Osteoblast (primary cell): ENCODE measurements around the gene MAST3. TPM values are rescaled to one million over a fixed set of nuclear protein-coding genes. Genes with fewer than 3 reads are reported as not detected.

ENCODE experiments used
- DNase-seq: peaks from one replicate; pipeline ENCODE4 v3.0.0; 2011; ENCODE audit warnings: low spot score, mixed read lengths; ENCODE audit not compliant: insufficient read length; ENCODE audit errors: missing footprints
- H2AFZ ChIP-seq: 2 replicates; pipeline ENCODE4 v1.6.0; 2011; ENCODE audit warnings: mild to moderate bottlenecking, low read length
- H3K27ac ChIP-seq: 2 replicates; pipeline ENCODE4 v1.5.1; 2011; ENCODE audit warnings: mild to moderate bottlenecking, low read depth, low read length, moderate library complexity
- H3K27me3 ChIP-seq: 2 replicates; pipeline ENCODE4 v1.6.0; 2012; ENCODE audit warnings: mild to moderate bottlenecking, control low read depth, inconsistent platforms, low read length, moderate library complexity; ENCODE audit not compliant: insufficient read depth
- H3K36me3 ChIP-seq: 2 replicates; pipeline ENCODE4 v1.5.1; 2011; ENCODE audit warnings: mild to moderate bottlenecking, low read length, control low read depth, moderate library complexity; ENCODE audit not compliant: insufficient read depth
- H3K4me1 ChIP-seq: 2 replicates; pipeline ENCODE4 v1.5.1; 2011; ENCODE audit warnings: mild to moderate bottlenecking, low read length, control low read depth, moderate library complexity; ENCODE audit not compliant: insufficient read depth
- H3K4me2 ChIP-seq: 2 replicates; pipeline ENCODE4 v1.6.0; 2011; ENCODE audit warnings: mild to moderate bottlenecking, low read length; ENCODE audit not compliant: insufficient read depth
- H3K4me3 ChIP-seq: fragments of 200-600 bp; sonication (generic); 3 replicates; pipeline ENCODE4 v1.5.1; 2012; ENCODE audit warnings: mild to moderate bottlenecking, low read length, inconsistent platforms; ENCODE audit not compliant: insufficient read depth
- H3K79me2 ChIP-seq: 2 replicates; pipeline ENCODE4 v1.6.0; 2012; ENCODE audit warnings: mild to moderate bottlenecking, low read length, control low read depth, inconsistent platforms; ENCODE audit not compliant: insufficient read depth
- H3K9me3 ChIP-seq: 2 replicates; pipeline ENCODE4 v1.5.1; 2011; ENCODE audit warnings: low read depth, low read length, control low read depth
- H4K20me1 ChIP-seq: 2 replicates; pipeline ENCODE4 v1.6.0; 2012; ENCODE audit warnings: mild to moderate bottlenecking, low read length, control low read depth; ENCODE audit not compliant: insufficient read depth
- total RNA-seq: library from RNA; depleted of rRNA; stranded (reverse); fragments of >200 nt; gene quantifications from 2 replicates; pipeline ENCODE4 v1.2.3, GENCODE V29; 2012
- TF ChIP-seq, protein P1 (sequence below): IDR thresholded peaks from 2 replicates; pipeline ENCODE4 v1.5.1; 2011; ENCODE audit warnings: mild to moderate bottlenecking, low read depth, low read length, moderate library complexity; ENCODE audit errors: extremely low read depth

The MAST3 gene
- total RNA-seq, 1 donor, result 5.4 TPM

DNA sequence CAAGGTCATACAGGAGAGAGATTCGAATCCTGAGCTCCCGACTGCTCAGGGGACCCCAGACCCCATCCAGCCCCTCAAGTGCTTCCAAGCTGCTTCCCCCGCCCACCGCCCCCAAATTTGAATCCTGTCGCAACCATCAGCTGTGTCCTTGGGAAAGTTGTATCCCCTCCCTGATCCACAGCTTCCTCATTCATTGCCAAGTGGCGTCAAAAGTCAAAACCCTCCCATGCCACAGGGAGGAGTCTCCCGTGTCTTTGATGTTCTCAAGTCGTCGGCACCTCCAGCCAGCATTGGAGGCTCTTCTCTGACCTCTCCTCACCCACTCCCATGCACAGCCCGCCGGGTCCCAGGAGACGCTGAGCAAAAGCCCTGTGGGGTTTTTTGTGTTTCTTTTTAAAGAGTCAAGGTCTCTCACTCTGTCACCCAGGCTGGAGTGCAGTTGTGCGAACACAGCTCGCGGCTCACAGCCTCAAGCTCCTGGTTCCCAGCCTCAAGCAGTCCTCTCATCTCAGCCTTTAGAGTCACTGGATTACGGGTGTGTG is 73.2 kb downstream of the MAST3 start:
- H3K27ac ChIP-seq, result no peak overlapping the region
- H2AFZ ChIP-seq, result no peak overlapping the region
- peak; percentile 91 for DNase-seq
- H3K27me3 ChIP-seq, result no peaks in the 10 kb centered on the region
- peaks cover 23% of the 10 kb centered on the region for H3K4me1 ChIP-seq
- peak overlapping the region; percentile 18 for H3K4me2 ChIP-seq
- H3K79me2 ChIP-seq, result peaks cover 4% of the 10 kb centered on the region
- H3K36me3 ChIP-seq, result peaks cover 33% of the 10 kb centered on the region
- H3K9me3 ChIP-seq, result no peaks in the 10 kb centered on the region
- TF ChIP-seq, protein P1, sequence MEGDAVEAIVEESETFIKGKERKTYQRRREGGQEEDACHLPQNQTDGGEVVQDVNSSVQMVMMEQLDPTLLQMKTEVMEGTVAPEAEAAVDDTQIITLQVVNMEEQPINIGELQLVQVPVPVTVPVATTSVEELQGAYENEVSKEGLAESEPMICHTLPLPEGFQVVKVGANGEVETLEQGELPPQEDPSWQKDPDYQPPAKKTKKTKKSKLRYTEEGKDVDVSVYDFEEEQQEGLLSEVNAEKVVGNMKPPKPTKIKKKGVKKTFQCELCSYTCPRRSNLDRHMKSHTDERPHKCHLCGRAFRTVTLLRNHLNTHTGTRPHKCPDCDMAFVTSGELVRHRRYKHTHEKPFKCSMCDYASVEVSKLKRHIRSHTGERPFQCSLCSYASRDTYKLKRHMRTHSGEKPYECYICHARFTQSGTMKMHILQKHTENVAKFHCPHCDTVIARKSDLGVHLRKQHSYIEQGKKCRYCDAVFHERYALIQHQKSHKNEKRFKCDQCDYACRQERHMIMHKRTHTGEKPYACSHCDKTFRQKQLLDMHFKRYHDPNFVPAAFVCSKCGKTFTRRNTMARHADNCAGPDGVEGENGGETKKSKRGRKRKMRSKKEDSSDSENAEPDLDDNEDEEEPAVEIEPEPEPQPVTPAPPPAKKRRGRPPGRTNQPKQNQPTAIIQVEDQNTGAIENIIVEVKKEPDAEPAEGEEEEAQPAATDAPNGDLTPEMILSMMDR, result no peak
- H4K20me1 ChIP-seq, result no peaks in the 10 kb centered on the region
- no peak overlapping the region for H3K4me3 ChIP-seq

DNA sequence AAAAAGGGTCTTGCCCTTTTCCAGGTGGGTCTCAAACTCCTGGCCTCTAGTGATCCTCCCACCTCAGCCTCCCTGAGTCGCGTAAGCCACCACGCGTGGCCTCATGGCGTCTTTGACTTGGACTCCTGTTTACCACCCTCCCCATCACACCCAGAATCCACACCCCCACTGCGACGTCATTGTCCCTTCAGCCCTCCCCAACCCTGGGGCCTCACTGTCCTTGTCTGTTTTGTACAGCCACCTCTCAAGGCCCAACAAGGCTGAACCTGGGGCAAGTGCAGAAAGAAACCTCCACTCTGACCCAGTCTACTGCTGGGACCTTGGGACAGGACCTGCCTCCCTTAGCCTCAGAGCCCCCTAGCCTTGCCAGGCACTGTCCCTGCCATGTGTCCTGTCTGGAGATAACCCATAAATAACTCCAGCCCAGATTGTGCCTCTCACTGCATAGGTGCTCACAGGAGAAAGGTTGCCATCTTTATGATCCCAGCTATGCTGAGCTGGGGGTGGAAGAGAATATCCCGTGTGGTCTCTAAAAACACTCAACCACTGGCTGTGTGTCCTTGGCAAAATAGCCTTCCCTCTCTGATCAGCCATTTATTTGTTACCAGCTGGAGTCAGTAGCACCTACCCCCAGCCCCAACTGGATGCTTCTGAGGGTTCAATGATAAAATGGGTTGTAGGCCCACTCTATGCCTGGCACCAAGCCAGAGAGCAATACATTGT is 74.2 kb downstream of the MAST3 start:
- peak; percentile 85 for DNase-seq
- H3K79me2 ChIP-seq, result peaks cover 4% of the 10 kb centered on the region
- no peak overlapping the region for H2AFZ ChIP-seq
- no peaks in the 10 kb centered on the region for H4K20me1 ChIP-seq
- no peaks in the 10 kb centered on the region for H3K9me3 ChIP-seq
- peaks cover 23% of the 10 kb centered on the region for H3K4me1 ChIP-seq
- no peak overlapping the region for H3K4me2 ChIP-seq
- H3K36me3 ChIP-seq, result peaks cover 24% of the 10 kb centered on the region
- no peak overlapping the region for H3K27ac ChIP-seq
- no peak overlapping the region for H3K4me3 ChIP-seq
- no peaks in the 10 kb centered on the region for H3K27me3 ChIP-seq
- TF ChIP-seq, protein P1, result no peak

DNA sequence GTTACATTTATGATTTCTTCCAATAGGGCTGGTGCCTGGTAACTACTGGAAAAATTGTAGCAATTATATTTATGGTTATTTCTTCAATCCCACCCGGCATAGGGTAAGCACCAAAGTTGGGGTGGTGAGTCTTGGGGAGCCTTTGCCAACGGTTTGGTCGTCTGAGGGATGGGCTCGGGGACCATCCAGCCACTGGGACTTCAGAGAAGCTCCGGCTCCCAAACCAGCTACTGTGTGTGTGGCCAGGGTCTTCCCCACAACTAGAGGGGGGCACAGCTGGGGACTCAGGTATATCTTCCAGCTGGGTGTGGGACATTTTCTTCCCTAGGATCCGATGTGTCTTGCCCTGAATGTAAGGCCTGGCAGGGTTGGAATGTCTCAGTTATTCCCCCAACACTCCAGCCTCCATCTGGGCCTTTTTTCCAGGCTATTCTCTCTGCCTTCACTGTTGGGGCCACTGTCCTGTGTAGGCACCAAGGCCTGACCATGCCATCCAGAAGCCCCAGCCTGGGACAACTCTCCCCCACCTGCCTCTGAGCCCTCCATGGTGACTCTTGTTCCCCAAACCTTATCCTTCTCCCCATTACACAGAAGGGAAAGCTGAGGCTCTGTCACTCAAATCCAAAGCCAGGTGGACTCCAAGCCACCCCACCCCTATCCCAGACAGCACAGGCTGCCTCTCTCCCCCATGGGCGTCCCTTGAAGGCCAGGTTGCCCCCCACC is 74.9 kb downstream of the MAST3 start:
- Histone ChIP-seq H3K9me3 (no peaks in the 10 kb centered on the region), H3K4me3 (no peak overlapping the region), H2AFZ (no peak overlapping the region), H3K4me2 (peak overlapping the region; percentile 87), H3K79me2 (peaks cover 4% of the 10 kb centered on the region), H4K20me1 (no peaks in the 10 kb centered on the region), H3K27me3 (no peaks in the 10 kb centered on the region), H3K27ac (no peak overlapping the region), H3K4me1 (peaks cover 23% of the 10 kb centered on the region), H3K36me3 (peaks cover 18% of the 10 kb centered on the region)
- TF ChIP-seq, protein P1, result no peak
- peak; percentile 73 for DNase-seq

DNA sequence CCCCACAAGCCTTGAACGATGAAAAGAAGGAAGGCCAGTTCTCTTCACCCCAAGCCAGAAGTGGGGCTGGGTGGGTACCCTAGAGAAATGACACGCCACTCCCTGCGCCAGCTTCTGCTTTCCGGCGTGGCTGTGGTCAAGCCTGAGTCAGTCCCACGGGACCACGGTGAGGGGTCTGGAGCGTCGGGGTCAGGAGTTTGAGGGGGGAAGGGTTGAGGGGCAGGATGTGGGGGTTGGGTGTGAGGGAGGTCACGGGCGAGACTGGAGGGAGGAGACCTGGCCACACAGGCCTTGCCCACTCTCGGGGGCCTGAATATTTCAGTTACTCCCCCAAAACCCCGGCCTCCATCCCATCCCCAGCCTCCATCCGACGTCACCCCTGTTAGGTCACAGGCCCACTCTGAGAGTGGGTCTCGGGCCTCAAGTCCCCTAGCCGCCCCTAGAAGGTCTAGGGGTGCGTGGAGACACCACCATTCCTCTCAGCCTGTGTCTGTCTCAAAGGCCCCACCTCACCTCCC is 75.5 kb downstream of the MAST3 start:
- Histone ChIP-seq H4K20me1 (no peaks in the 10 kb centered on the region), H2AFZ (peak overlapping the region; percentile 84), H3K4me2 (peak overlapping the region; percentile 87), H3K4me1 (peaks cover 23% of the 10 kb centered on the region), H3K27ac (peak overlapping the region; percentile 64), H3K9me3 (no peaks in the 10 kb centered on the region), H3K79me2 (peaks cover 4% of the 10 kb centered on the region), H3K27me3 (no peaks in the 10 kb centered on the region), H3K4me3 (peak overlapping the region; percentile 84), H3K36me3 (peaks cover 12% of the 10 kb centered on the region)
- DNase-seq, result peak; percentile 98
- TF ChIP-seq, protein P1, result no peak
